GOT3 (cell line): ENCODE measurements around the gene ERI3.

Source experiments
- DNase-seq: peaks from one replicate; lab custom pipeline; 2025; ENCODE audit warnings: mixed read lengths; lab: John Stamatoyannopoulos, UW

The ERI3 gene

DNA sequence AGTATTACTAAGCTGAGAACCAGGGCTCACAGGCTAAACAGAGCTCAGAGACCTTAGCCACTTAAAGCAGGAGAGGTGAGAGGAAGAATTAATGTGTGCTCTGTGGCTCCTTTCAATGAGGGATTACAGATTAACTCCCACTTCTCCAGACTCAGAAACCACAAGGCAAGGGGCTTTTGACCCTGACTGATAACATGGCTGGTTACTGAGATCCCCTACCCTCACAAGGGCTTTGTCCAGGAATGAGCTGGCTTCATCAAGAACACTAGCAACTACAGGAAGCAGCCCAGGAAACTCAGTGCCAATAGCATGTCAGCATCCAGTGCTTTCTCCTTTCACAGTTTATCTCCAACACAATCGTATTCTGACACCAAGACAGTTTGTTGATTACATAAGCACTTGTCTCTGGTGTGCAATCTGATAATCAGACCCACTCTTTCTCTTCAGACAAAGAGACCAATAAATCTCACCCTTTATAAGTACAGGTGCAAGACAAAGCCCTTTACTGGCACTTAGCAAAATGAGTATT is 38.8 kb downstream of the ERI3 start:
- DNase-seq, result no peak

DNA sequence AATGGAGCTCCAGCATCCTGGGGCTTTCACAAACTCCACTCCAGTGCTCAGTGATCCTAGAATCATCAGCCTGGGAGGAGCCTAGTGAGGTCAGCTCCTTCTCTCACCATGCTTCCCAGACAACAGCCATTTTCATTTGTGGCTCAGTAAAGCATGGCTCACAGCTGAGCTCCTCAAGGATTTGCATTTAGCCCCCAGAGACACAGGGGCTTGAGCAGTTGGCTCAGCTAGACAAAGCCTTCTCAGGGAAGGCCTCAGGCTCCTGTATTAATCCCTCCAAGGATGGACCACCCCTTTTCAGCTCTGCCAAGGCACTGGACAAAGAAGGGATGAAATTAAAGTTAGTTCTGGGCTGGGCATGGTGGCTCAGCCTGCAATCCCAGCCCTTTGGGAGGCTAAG is 39.5 kb downstream of the ERI3 start:
- DNase-seq, result no peak

DNA sequence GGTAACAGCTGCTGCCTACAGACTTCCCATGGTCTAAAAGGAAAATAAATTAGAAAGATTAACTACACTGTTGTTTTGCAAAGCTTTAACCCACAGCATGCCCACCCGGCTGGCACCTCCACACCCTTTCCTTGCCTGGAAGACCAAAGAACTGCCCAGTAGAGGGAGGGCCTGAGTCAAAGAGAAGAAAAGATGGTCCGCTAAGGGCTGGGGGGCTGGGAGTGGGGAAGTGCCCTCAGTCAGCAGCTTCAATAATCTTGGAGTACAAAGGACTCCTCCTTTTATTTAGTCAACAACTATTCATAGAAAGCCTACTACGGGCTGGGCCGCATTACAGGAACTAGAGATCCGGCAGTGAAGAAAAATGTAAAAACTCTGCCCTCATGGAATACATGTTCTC is 40.6 kb downstream of the ERI3 start:
- no peak for DNase-seq

DNA sequence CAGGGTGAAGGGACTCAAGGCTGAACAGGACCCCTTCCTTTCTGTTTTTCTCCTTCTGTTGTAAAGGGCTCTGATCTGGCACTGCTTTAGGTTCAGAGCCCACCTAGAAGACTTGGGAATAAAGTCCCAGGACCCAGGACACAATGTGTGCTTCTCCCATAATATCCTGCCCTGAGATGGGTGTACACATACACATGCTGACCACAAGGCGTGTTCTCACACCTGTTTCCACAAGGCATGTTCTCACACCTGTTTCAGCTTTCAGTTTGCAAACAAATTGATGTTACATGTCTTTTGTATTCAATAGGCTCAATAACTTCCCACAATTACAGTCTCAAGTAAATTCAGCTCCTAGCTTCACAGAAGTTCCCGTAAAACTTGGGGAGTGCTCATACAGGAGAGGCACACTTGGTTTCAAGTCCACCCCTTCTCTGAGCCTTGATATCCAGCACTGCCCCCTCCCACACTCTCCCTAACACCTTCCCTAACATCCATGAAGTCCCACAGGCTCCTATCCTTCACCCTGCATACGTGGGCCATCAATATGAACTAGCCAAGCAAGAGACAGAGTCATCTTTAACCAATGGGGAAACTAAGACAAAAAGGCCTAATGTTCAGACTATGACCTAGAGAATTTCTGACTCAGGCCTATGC is 41.7 kb downstream of the ERI3 start:
- no peak for DNase-seq

DNA sequence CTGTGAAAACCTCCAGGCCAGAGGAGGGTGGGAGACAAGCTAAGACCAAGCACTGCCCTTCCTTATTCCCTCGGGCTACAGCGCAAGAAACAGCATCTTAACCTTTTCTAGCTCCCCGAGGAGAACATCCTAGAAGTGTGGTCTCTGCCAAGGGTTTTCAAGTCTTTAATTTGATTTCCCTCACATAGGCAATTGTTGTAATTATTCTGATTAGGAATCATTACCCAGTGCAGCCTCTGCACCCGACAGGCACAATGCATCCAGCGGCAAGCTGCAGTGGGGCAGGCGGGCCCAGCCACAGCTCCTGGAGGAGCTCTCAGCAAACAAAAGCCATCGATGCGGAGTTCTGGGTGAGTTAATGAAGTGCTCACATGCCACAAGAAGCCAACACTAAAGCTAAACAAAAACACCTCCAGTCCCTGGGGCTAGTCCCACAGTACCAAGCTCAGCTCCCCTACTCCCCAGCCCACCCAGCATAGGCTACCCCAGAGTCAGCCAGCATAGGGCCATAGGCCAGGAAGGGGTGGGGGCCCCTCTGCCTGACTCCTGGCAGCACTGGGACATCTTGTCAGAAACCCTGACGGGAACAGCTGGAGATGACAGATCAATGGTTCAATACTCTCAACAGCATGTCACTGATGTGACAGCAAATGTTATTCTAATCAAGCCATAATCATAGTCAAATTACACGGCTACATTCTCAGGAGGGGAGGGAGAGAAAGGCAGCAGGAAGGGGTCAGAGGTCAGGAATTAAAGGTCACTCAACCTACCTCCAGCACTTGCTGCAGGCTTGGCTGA is 42.5 kb downstream of the ERI3 start:
- no peak for DNase-seq

DNA sequence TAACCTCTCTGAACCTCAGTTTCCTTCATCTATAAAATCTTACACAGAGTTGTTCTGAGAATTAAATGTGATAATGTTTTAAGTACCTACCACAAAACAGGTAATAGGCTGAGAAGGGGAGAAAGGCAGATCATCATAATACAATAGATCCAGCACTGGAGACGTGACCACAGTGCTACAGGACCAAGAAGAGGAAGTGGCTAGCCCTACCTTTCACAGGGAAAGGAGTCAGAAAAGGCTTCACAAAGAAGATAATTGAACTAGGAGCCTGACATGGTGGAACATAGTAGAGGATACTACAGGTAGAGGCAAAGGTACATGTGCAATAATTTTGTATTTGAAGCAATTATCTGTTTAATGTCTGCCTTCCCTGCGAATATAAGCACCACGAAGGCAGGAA is 45.1 kb downstream of the ERI3 start:
- no peak for DNase-seq

DNA sequence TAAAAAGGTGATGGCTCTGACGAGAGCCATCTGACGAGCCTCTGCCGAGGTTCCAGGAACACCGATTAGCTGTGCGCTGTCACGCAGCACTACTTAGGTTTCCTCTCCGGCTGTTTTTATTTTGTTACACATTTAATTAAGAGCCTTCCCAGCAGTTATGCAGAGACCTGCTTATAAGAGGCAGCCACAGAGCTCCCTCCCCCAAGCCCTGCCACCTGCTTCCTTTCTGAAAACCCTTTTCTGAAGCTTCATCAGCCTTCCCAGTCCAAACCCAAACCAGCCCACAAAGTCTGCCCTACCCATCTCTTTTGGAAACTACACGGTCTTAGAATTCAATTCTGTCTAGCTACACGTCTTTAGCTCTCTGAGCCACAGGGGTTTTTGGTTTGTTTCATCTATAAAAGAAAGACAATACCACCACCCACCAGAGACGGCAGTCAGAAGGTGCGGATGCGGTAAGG is 49.1 kb downstream of the ERI3 start:
- no peak for DNase-seq

DNA sequence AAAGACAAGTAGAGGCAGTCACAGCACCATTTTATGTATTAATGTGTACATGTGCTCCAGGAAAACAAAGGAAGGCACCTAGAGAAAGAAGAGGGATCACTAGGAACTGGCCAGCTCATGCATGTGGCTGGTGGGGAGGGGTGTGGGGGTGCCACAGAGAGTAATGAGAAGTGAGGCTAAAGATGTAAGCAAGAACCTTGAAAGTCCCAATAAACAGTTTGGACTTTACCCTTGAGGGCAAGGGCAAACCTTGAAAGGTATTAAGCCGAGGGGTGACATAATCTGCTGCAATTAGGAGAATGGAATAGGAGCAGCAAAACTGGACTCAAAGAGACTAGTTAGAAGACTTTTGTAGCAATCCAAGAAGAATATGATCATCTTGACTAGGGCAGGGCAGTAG is 51.5 kb downstream of the ERI3 start:
- no peak for DNase-seq

DNA sequence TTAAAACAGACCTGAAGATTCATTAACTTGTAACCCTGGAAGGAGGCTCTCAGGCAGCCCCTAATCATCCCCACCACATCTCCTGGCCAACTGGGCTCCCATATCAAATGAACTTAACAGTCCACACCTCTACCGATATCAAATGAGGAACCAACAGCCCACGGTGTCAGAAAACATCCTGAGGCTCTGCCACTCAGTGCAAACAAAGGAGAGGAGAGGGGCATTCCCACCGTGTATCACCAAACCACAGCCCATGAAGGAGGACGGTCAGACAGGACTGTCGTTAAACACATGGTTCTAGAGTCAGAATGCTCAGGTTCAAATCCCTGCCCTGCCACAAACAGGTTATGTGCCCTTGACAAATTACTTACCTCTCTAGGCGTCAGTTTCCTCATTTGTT is 52.5 kb downstream of the ERI3 start:
- no peak for DNase-seq

DNA sequence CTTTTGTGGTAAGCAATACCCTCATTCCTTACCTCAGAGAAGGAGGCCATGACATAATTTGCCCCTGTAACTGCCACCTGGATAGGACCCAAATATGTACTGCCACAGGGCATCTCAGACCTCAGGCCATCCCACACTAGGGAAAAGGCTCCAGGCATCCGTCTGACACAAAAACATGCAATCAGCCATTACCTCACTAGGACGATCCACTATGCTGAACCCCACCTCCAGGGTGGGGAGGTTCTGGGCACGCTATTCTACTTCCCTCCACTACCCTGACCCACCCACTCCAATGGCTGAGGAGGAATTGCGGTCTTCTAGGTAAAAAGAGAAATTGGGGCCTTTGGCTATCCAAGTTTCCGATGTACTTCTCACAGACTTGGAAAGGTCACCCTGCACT is 53.6 kb downstream of the ERI3 start:
- DNase-seq, result no peak

DNA sequence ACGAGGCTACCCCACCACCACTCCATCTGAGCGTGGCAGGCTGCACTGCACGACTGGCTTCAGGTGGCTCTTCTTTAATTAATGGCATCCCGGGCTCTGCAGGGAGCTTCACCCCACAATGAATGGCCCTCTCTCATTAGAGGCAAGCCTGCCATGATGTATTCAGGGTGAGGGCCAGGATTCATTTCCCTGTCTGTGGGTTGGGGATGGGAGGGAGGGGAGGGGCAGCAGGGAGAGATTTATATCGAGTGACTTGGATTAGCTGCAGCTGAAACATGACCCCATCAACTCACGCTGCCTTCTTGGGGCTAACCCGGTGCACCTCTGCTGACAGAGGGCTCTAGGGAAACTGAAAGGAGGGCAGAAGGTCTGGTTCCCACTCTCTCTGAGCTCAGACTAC is 54.2 kb downstream of the ERI3 start:
- no peak for DNase-seq

DNA sequence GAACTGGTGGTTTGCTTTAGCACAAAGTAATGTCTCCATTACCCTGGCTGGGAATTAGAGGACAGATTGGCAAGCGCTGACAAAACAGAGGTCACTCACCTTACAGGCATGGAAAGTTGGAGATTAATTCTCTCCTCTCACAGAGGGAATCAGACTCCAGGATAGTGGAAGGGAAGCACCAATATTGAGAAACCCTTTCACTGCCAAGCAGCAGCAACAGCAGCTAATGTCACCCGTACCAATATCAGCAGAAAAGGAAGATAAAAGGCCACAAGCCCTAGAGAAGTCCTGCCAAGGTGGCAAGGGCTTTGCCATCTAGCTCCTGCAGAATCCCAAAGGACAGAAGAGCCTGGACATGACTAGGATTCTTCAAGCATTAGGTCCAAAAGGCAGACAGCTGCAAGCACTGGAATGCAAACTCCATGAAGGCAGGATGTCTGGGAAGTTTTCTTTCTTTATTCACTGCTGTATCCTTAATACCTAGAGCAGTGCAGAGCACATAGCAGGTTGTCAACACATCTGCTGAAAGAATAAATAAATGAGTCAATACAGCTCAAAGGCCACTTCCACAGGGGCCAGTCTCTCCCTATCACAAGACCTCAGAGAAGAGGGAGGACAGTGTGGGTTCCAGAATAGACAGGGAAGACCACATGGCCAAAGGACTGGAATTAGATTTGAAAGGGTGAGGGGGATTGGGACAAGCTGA is 57.2 kb downstream of the ERI3 start:
- DNase-seq, result no peak

DNA sequence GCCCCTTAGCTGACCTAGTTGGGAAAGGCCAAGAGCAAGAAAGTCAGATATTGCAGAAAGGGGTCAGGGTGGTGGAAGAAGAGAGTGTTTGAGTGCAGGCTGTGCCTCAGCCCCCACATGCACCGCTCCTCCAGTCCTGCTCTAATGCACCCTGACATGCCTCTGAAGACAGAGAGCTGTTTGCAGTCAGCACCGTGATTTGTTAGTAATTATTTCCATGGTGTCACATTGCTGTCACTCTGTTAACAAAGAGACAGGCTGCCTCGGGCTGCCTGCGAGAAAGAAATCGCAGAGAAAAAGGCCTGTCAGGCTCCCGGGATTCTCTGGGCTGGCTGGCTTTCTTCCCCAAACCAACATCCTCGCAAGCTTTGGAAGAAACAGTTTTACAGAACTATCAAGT is 58.3 kb downstream of the ERI3 start:
- no peak for DNase-seq

DNA sequence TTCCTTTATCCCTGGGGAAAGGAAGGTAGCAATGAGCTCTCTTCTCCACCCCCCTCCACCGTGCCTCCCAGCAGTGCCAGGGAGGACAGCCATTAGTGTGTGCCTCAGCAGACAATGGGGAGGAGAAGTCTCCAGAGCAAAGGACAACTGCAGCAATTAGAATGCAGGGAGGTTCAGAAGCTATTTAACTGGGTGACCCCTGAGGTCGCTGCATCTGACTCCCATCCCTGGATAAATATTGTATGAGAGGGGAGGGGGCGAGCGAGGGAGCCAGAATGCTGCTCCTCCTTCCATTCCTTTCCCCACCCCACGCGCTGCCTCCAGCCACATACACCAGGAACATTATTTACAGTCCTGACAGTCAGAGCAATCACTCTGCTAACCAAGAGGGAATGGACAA is 59.0 kb downstream of the ERI3 start:
- DNase-seq, result no peak

DNA sequence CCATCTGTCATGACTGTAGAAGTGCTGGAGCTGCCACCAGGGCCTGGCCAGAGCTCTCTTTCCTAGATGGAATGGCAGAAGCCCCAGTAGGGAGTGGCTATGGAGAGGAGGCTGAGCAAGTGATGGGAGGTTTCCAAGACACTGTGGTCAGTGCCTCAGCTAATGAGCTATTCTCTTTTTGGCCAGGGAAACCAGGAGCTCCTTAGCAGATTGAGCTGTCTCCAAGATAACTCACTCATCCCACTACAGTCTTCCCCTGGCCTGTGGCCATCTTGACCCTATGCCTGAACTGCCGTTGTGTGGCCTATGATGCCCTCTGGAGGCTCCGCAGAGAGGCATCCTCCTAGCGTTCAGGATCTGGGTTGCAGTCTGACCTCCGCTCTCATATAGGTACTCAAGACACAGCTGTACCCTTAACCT is 60.5 kb downstream of the ERI3 start:
- peak; percentile 60 for DNase-seq

DNA sequence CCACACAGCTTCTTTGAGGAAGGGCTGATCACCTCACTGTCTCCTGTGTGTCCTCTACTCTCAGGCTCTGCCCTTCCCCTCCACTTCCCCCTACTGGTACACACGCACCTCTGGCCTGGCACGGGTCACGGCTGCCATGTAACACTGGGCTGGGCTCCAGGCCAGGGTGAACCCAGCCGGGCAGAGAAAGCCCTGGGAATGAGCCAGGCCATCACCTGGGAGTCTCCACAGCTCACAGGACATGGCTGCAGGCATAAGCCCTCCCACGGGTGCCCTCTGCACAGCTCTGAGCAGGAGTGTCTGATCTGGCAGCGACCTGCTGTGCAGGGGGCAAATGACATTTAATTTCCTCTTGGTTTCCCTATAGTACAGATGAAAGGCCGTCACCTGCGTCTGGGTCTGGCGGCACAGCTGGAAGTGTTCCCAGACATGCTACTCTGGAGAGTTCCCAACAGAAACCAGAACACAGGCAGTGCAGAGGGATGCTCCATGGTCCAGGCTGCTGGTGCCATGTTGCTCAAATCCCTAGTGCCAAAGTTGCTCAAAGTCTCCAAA is 61.2 kb downstream of the ERI3 start:
- no peak for DNase-seq

DNA sequence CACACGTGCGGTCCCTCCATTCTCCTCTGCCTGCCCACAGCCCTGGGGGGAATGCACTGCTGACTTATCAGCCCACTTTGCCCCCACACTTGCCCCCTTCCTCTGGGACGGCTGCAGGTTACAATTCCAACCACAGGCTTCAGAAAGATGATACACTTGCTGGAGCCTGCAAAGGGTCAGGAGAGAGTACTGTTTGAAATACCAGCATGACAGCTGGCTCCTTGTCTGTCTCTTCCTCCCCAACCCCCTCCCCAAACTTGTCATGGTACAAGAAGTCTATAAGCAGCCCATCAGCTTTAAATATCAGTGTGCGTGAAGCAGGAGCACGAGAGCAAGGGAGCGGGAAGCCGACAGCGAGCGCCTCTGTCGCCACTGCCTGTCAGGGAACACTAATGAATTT is 62.4 kb downstream of the ERI3 start:
- no peak for DNase-seq

DNA sequence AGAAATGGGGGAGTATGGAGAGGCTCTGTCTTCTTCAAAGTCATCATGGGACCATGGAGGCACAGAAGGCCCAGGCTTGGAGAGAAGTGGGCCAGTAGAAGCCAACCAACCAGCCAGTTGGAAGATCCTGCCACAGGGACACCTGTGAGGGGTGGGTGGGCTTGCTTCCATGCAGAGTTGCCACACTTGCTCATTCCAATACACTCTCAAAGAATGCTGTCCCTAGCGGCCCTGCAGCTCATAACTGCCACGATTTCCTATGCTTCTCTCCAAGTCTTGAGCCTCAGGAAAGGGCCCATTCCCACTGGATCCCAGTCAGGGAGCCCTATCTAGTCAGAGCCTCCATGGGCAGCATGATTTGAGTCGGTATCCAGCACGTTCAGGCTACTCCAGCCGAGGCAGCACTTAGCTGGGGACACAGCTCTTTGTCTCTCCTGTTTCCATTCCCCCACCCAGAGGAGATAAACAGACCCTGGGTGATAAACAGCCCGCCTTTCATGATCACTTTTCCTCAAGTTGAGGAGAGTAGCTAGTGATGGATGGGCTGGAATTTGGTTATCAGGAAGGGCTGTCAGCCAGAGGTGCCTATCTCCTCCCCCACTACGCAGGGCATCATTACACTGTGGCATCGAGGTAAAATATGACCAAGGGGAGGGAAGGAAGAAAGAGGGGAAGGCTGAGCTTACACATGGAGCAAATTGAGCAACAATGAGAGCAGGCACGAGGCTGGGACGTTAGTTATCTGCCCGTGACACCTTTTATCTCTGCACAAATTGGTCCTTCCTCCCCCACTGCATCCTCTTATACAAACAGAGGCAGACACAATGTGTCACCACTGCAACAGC is 64.6 kb downstream of the ERI3 start:
- no peak for DNase-seq

DNA sequence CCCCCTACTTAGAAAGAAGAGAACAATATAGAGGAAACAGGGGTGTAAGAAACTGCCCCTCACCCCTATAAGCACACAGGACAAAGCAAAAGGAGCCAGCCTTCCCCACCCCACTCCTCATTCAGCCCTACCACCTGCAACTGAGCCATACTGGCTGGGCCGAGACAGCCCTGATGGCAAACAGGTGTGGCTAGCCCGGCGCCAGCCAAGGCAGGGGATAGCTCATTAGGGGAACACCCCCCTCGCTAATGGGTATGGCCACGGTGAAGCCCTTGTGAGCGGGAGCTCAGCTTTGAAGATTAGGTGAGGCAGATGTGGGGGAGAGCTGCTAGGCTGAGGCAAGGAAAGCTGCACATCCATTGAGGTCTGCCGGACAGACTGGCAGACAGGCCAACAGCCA is 65.5 kb downstream of the ERI3 start:
- DNase-seq, result no peak

DNA sequence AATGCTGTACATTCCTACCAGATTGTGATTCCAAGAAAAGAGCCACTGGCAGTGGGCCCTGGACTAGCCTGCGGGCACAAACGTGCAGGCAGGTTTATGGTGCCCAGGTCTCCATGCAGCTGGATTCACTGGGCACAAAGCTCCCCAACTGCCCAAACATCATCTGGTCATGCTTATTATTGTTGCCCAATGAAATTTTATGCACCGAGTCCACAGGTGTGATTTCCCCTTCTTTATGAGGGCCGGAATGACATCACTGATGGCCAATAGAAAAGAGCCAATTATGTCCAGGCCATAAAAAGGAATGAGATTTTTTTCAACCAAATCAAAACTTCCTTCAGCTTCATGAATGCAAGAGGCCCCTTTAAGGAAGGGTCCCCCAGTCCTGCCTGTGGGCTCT is 66.2 kb downstream of the ERI3 start:
- no peak for DNase-seq

DNA sequence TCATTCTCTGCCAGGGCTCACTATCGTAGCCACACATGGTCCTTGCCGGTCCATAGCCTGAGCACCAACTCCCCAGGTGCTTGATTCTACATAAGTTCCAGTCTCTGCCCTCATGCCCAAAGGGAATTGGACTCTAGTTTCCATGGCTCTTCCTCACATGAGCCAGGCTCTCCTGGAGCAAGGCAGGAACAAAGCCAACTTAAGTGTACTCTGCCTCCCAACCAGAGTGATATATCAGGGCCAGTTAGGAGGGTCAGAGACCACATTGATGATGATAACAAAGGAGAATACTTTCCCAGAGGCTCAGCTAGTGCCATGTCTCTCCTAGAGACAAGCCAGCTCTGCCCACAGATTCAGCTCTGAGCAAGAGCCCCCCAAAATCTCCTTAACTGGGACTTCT is 70.9 kb downstream of the ERI3 start:
- DNase-seq, result no peak
